UCSD-AML1 (cell line): Measurements from ENCODE around the gene TRIP12.
"Not testable (repeated sequence)": the region's sequence is repeated elsewhere in the genome, so short reads cannot be mapped to it uniquely, and the experiment has no call there.

Source experiments
- DNase-seq: peaks from one replicate; lab custom pipeline; 2025; ENCODE audit not compliant: unreplicated experiment; lab: John Stamatoyannopoulos, UW

TRIP12 gene

GRCh38 chr2:229921101-229921891, 513 bp downstream of the TRIP12 start:
- DNase-seq: peak; percentile 87

- DNase-seq: peak; percentile 14
Measured at GRCh38 chr2:229920011-229920641, 1.7 kb downstream of the TRIP12 start.

- no peak for DNase-seq
Measured at GRCh38 chr2:229917793-229918192, 4.0 kb downstream of the TRIP12 start.

- no peak for DNase-seq
Measured at GRCh38 chr2:229914171-229914570, 7.6 kb downstream of the TRIP12 start.

GRCh38 chr2:229910832-229911412, 10.9 kb downstream of the TRIP12 start:
- DNase-seq: no peak

GRCh38 chr2:229910147-229910831, 11.5 kb downstream of the TRIP12 start:
- DNase-seq: no peak

GRCh38 chr2:229909090-229909489, 12.7 kb downstream of the TRIP12 start:
- no peak for DNase-seq

- DNase-seq: no peak
Measured at GRCh38 chr2:229905601-229906000, 16.2 kb downstream of the TRIP12 start.

GRCh38 chr2:229903037-229903436, 18.8 kb downstream of the TRIP12 start:
- DNase-seq: no peak

GRCh38 chr2:229901819-229902218, 20.0 kb downstream of the TRIP12 start:
- DNase-seq: no peak

- not testable (repeated sequence) for DNase-seq
Measured at GRCh38 chr2:229900514-229900913, 21.3 kb downstream of the TRIP12 start.

- no peak for DNase-seq
Measured at GRCh38 chr2:229900012-229900411, 21.8 kb downstream of the TRIP12 start.

- DNase-seq: no peak
Measured at GRCh38 chr2:229899604-229900003, 22.2 kb downstream of the TRIP12 start.

- no peak for DNase-seq
Measured at GRCh38 chr2:229896857-229897256, 25.0 kb downstream of the TRIP12 start.

GRCh38 chr2:229889023-229889422, 32.8 kb downstream of the TRIP12 start:
- DNase-seq: no peak

- DNase-seq: no peak
Measured at GRCh38 chr2:229888031-229888430, 33.8 kb downstream of the TRIP12 start.

- no peak for DNase-seq
Measured at GRCh38 chr2:229887441-229887840, 34.4 kb downstream of the TRIP12 start.

GRCh38 chr2:229884775-229885699, 36.8 kb downstream of the TRIP12 start:
- no peak for DNase-seq

- DNase-seq: no peak
Measured at GRCh38 chr2:229882583-229882982, 39.2 kb downstream of the TRIP12 start.

GRCh38 chr2:229880892-229881586, 40.8 kb downstream of the TRIP12 start:
- DNase-seq: no peak
